HUDEP-2 (cell line): ENCODE data around the gene SIK2.
A peak's percentile ranks its signal among the peaks of the same experiment; 100 is the strongest.

Experiments
- DNase-seq, 76 experiments: peaks; one replicate each; lab custom pipeline; 2025; ENCODE audit not compliant: unreplicated experiment in 76 of 76; lab: John Stamatoyannopoulos, UW

Gene SIK2

GRCh38 chr11:111776398-111777093, 174.3 kb downstream of the SIK2 start:
- DNase-seq, result no peak

GRCh38 chr11:111777094-111778046, 175.1 kb downstream of the SIK2 start:
- DNase-seq, result peak in 30 of 76 experiments; percentile 2 to 62 (median 30)

GRCh38 chr11:111778047-111778558, 175.9 kb downstream of the SIK2 start:
- no peak for DNase-seq

GRCh38 chr11:111779118-111779517, 176.9 kb downstream of the SIK2 start:
- no peak for DNase-seq
